ENCODE measurements around the gene MROH7. TPM values are rescaled to one million over a fixed set of nuclear protein-coding genes. Genes with fewer than 3 reads are reported as not detected.

MROH7 gene
- not detected in 2 replicates for total RNA-seq

DNA sequence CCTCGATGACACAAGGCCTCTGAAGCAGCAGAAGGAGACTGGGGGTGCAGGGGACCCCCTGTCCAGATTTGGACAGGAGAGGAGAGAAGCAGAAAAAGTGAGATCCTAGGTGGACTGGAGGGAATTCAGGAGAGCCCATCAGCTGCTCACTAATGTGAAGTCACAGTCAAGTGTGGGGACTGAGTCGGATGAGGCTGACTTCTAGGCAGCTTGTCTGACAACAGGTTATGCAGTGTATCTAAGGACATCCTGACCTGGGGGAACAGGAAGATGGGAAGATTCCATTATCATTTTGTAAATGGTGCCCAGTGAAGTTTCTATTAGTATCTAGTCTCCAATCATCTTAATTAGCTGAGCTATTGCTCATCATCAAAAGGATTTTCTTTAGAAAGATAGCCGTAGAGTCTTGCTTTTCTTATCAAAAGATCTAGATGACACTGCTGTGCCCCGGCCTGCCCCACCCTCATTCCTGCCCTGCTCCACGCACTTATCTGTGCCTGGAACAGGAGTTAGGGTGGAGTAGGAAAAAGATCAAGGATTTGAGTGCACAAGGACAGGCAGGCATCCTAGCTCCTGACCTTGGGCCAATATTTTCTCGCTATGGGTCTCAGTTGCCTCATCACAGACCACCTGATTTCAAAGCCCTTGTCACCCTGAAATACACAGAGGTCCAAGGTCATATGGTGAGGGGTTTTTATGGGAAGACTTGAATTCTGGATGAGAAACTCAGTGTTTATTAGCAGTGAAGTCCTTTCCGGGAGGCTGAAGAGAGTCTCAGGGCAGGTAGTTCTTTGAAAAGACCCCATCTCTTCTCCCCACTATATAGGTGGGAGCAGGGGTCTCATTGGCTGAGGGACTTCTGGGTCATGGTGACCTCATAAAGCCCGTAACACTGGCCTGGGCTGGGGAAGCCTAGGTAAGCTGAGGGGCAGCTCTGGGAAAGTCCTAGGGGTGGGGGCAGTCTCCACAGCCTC is at the start of gene MROH7:
TSS of gene MROH7 (plus strand) at position 924 of the 974 bp plus-strand sequence. CDS start 11,141 bp downstream, outside the sequence.
- DNase-seq (ENCODE audit: low read depth, low spot score): no peak

DNA sequence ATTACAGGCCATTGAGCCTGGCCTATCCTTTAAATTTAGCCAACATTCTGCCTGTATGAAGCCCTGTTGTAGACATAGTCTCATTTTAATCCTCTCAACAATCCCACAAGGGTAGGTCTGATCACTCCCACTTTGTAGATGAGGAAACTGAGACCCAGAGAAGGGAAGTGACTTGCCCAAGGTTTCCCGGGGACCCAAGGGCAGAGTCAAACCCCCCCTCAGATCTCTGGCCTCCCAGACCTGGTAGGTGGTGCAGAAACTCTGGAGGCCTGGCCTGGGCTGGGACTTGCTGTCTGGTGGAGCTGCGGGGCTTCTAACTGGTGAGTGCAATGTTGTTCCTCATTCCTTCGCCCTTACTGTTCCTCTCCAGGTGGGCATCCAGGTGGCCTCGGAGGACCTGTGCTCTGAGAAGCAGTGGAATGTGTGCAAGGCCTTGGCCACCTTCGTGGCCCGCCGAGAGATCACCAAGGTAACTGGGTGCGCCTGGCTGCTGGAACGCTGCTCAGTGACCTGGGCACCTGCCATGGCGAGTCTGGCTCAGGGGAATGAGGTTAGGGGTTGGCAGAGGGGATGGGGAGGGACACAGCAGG is 47.9 kb upstream of the MROH7 start:
- DNase-seq (ENCODE audit: low read depth, low spot score): no peak

DNA sequence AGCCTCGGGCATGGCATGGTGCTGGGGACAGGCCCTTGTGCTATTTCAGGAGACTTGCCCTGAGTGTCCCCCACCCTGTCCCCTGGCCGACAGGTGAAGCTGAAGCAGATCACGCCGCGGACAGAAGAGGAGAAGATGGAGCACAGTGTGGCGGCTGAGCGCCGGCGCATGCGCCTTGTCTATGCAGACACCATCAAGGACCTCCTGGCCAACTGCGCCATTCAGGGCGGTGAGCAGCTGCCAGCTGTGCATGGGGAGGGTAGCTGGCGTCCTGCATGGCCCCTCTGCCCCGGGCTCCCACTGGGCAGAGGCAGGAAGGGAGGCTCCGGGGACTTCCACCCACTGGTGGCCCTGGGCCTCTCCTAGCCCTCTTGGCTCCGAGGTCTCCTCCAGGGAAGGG is 47.1 kb upstream of the MROH7 start:
- no peak for DNase-seq (ENCODE audit: low read depth, low spot score)

DNA sequence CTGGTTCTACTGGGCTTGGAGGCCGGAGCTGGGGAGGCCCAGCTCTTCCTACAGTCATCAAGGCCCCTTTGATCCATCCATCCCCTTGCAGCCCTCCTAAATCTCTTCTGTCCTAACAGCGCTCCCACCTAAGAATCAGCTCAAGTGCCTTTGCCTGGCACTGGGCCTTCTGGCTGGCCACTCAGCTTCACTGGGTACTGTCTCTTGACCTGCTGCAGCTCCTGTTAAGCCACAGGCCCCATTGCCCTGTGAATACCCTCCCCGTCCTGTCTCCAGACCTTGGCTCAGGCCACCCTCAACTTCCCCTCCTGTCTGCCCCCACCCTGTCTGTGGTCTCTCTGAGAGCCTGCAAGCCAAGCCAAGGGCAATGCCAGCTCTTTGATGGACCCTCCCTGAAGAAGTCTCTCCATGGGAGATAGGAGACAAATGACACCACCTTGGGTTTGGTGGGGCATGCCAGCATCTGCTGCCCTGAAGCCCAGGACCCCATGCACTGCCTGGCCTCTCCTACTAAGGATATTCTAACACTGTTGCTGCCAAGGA is 45.6 kb upstream of the MROH7 start:
- DNase-seq (ENCODE audit: low read depth, low spot score): no peak

DNA sequence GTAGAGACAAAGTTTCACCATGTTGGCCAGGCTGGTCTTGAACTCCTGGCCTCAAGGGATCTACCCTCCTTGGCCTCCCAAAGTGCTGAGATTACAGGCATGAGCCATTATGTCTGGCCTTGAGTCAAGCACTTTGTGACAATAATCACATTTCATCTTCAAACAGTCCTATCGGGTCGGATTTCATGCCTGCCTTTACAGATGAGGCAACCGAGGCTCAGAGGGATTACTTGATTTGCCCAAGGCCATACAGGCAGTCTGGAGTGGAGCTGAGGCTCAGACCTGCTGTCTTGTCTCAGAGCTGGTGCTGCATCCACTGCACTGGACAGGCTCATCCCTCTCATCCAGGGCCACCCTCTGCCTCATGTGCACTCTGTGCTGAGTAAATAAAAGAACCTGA is 44.8 kb upstream of the MROH7 start:
- no peak for DNase-seq (ENCODE audit: low read depth, low spot score)

DNA sequence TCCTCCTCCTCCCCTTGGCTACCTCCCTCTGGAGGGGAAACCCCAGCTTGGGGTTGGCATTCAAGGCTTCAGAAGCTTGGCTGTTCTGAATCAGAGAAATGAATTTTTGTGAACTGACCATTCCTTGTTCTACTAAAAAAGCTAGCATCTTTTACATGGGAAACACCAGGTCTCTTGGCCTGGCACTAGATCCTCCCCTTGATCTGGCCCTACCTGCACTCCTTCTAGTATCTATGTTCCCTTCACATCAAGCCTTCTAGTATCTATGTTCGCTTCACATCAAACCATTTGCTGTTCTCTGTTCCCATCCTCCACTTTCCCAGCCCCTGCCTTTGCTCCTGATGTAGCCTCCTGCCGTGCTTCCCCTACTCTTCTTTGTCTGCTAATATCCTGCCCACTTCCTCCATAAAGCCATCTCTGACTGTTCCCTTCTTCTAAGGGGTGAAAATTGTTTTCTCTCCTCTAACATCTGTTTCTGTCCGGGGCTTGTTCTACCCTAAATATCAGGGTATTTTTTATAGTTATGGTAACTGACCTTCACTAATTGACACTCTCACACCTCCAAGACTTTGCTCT is 44.0 kb upstream of the MROH7 start:
- no peak for DNase-seq (ENCODE audit: low read depth, low spot score)

DNA sequence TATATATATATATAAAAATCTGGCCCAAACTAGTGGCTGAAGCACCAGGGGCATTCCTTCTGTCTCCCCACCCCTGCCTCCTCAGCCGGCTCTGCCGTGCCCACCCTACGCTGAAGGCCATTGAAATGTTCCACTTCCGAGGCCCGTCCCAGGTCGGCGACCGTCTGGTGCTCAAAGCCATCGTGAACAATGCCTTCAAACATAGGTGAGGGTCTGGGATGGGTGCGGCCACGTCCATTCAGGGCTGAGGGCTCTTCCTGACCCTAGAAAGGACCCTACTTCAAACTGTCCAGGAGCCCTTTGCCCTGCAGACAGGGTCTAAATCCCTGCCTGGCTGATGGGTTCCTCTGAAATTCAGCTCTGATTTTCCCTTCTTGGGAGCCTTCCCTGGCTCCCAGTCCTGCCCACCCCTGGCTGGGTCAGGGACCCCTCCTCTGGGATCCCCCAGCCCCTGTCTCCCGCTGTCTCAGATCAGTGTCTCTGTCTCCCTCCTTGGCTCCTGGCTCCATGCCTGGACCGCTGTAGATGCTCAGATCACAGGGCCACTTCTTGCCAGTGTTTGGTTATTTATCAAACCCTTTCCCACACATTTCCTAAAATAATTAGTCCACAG is 42.3 kb upstream of the MROH7 start:
- no peak for DNase-seq (ENCODE audit: low read depth, low spot score)

DNA sequence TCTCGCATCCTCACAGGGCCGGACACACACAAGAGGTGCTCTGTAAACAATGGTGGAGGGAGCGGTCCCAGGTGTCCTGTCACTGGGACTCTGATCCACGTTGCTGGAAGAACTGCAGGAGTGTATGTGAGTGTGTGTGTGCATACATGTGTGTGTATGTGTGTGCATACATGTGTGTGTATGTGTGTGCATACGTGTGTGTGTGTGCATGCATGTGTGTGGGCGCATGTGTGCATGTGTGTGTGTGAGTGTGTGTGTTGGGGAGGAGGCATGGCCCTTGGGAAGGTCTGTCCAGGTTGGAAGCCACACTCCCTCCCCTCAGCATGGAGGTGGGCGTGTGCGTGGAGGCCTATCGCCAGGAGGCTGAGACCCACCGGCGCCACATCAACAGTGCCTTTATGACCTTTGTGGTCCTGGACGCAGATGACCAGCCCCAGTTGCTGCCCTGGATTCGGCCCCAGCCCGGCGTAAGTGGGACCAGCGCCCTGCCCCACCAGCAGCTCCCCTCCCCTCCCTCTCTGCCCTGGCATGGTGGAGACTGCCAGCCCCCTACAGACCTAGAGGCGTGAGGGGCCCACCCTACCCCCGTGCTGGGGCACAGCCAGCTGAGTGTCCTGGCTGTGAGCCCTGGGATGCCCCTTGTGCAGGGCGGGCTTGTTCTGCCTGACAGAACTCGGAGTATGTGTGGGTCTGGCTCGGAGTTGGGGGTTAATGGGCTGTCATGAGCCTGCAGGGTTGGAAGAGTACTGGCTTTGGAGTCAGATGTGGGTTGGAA is 40.5 kb upstream of the MROH7 start:
- DNase-seq (ENCODE audit: low read depth, low spot score): no peak

DNA sequence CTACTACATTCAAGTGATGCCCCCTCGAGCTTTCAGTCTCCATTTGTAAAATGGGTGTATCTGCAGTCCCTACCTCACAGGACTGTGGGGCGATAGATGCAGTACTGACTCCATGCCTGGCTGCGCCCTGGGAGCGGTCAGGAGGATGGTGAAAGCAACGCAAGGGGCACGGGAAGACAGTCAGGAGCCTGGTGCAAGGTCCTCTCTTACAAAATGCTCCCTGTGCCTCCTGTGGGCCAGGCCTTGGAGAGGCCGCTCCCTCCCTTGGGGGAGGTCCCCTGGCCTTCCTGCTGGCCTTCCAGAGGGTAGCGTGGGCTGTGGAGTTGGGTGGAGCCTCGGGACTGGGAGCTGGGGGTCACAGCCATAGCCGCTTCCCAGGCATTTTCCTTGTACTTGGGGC is 39.9 kb upstream of the MROH7 start:
- DNase-seq (ENCODE audit: low read depth, low spot score): no peak

DNA sequence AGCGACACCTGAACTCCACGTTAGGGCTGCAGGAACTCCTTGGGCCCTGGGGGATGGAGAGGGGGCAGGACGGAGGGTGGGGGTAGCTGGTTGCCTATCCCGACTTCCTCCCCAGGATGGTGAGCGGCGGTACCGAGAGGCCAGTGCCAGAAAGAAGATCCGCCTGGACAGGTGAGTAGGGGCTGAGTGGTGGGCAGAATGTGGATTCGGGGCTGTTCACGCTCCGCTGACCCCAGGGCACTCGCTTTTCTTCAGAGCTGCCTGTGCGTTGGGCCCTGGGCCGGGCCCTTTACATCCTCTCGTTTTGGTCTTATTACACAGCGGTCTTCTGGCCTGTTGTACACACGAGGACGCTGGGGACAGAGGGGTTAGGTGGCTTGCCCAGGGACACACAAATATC is 39.0 kb upstream of the MROH7 start:
- no peak for DNase-seq (ENCODE audit: low read depth, low spot score)

DNA sequence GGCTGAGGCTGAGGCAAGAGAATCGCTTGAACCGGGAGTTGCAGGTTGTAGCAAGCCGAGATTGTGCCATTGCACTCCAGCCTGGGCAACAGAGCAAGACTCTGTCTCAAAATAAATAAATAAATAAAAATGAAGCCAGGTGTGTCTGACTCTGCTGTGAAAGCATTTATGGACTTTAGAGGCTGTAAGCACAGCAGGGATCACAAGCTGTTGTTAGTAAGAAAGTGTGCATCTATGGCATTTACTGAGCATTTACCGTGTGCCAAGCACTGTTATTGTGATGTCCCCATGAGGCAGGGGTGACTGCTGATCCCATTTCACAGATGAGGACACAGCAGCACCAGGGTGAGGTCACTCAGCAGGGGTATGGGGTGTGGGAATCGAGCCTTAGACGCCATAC is 38.3 kb upstream of the MROH7 start:
- no peak for DNase-seq (ENCODE audit: low read depth, low spot score)

DNA sequence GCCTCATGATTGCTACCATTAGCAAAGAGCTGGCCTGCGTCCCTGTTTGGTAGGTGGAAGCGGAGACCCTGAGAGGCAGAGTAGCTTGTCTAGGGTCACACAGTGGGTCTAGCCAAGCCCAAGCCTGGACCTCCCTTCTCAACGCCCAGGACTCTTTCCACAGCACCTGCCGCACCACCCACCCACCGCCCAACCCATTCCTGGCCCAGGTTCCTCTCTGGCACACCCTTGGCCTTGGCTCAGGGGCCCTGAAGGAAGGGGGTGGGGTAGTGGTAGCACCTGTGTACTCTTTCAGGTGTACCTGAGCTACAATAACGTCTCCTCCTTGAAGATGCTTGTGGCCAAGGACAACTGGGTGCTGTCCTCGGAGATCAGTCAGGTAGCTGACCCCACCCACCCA is 37.5 kb upstream of the MROH7 start:
- DNase-seq (ENCODE audit: low read depth, low spot score): no peak

DNA sequence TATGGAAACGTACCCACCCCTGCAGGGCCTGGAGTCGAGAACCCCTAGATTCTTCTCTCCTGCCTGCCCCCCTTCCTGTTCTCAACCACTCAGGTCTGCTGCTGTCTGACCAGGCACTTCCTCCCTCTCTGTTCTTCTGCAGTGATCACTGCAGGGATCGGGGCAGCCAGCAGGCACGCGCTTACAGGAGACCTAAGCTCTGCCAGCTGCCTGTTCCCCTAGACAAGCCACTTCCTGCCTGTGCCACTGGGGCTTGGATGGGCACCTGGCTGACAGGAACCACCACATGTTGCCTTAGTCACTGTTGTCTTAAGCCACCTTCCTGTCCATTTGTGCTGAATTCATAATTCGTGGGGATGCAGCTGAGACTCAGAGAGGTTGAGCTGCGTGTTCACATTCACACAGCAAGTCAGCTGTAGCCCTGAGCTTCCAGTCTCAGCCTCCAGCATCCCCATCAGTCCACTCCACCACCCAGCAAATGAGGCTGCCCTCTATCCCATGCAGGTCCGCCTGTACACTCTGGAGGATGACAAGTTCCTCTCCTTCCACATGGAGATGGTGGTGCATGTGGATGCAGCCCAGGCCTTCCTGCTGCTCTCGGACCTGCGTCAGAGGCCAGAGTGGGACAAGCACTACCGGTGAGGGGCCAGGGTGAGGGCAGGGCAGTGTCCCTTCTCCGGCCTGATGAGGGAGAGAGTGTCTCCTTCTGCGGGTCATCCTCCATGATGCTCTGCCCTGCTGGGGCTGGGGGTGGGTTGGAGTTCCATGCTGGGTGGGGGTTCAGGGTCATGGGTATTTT is 36.8 kb upstream of the MROH7 start:
- DNase-seq (ENCODE audit: low read depth, low spot score): no peak

DNA sequence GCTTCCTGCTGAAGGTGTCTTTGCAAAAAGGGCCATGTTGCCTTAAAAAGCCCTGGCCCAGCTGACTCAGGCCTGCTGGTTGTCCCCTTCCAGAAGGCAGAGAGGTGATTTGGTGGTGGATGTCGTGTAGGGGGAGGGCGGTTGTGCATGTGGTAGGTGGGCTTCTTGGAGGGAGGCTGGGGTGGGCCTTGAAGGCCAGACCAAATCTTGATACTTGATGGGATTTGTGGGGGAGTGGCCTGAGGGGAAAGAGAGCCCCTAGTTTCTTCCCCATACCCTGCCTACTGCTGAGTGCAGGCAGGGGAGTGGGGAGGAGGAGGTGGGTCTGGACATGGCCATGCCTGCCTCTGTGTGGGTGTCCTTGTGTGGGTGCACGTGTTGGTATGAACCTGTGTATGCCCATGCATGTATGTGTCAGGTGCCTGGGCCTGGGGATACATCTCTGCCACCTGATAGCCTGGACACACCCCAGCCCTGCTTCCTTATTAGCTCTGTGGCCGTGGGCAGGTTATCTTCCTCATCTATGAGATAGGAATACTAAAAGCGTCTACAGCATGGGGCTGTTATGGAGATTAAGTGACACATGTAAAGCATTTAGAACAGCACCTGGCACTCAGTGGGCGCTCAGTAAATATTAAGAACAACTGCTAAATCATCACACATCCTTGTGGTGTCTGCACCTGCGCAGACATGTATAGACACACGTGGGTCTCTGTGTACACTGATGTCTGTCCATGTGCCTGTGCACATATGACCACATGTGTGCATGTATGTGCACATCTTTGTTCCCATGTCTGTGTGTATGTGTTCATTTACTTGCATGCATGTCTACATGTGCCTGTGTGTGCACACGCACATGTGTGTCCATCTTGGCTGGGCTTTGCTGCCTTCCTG is 35.2 kb upstream of the MROH7 start:
- DNase-seq (ENCODE audit: low read depth, low spot score): no peak

DNA sequence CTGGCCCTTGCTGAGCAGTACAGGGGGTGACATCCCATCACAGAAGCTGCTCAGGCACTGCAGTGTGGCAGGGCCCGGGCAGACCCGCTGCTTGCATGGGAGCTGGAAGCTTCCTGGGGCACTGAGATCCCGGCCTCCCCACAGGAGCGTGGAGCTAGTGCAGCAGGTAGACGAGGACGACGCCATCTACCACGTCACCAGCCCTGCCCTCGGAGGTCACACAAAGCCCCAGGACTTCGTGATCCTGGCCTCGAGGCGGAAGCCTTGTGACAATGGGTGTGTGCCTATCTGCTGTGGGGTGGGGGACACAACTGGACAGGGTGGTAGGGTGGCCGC is 34.6 kb upstream of the MROH7 start:
- no peak for DNase-seq (ENCODE audit: low read depth, low spot score)

DNA sequence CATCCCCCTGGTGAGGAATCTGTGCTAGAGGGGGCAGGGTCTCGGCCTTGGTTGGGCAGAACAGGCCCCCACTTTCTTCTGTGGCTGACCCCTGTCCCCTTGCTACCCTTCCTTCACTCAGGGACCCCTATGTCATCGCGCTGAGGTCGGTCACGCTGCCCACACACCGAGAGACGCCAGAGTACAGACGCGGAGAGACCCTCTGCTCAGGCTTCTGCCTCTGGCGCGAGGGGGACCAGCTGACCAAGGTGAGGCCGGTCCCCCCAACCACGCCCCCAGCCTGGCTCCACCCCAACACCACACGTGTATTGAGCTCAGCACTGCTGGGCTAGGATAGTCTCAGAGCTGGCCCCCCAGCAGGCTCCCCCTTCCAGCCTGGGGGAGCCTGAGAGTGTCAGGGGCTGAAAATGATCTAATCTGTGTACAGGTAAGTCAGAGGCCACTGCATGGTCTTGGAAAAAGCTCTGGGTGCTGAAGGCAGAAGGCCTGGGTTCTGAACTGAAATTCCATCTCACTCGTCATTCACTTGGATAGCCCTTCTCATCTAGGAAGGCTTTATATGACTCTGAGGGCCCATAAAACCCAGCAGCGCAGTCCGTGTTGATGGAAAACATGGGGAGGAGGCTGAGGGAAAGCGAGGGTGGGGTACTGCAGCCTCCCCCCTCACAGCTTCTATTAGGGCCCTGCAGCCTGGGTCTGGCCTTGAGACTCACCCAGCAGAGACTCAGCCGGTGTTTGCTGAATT is 33.6 kb upstream of the MROH7 start:
- DNase-seq (ENCODE audit: low read depth, low spot score): no peak

DNA sequence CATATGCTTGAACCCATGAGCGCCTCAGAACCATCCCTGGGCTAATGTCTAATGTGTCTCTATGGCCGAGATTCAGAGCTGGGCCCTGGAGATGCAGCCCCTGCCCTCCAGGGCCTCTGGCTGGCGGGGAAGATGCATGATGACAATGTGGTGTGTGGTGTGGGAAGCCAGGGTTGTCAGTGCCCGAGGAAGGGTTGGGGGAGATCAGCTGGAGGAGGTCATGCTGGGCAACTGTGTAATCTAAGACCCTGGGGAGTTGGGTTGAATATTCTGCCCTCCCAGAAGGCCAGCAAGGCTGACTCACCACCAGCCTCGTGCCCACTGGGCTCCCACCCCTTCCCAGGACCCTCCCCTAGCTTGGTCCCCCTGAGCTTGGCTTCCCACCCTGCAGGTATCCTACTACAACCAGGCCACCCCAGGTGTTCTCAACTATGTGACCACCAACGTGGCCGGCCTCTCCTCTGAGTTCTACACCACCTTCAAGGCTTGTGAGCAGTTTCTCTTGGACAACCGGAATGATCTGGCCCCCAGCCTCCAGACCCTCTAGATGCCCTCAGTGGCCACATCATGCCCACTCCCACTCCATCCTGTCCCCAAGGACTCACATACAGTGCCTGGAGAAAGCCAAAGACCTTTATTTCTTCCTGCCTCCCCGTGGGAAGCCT is 32.9 kb upstream of the MROH7 start:
- DNase-seq (ENCODE audit: low read depth, low spot score): no peak

DNA sequence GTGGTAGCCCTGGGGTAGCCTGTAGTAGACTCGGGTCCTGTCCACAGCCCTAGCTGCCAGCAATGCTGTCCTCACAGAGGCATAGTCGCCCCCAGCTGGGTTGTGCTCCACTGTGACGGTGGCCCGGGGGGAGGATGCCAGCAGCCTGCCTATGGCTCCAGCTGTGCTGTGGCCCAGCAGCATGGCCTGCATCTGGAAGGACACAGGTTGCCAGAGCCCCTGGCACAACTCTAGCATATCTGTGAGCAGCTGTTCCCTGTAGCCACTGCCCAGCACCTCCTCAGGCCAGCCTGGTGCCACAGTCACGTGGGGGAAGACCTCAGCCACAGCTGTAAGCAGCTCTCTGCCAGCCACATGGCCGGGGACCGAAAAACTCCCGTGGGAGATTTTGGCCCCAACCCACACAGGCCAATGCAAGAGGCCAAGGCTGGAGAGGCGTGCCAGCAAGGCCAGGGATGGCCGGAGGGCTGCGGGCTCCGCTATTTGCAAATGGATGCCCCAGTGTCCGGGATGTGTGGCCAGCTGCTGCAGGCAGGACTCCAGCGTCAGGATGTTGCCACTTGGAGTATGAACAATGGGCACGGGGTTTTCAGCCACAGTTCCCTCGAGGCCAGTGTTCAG is 32.2 kb upstream of the MROH7 start:
- no peak for DNase-seq (ENCODE audit: low read depth, low spot score)

Data from pulmonary artery endothelial cell (primary cell).